ENCODE measurements around the gene BCORL1.
A peak's percentile ranks its signal among the peaks of the same experiment; 100 is the strongest.

BCORL1 gene

GRCh38 chrX:130014770-130015169 is 32.3 kb downstream of the BCORL1 start:
- no peak for DNase-seq (ENCODE audit: low read depth in 2 of 2)

DNA sequence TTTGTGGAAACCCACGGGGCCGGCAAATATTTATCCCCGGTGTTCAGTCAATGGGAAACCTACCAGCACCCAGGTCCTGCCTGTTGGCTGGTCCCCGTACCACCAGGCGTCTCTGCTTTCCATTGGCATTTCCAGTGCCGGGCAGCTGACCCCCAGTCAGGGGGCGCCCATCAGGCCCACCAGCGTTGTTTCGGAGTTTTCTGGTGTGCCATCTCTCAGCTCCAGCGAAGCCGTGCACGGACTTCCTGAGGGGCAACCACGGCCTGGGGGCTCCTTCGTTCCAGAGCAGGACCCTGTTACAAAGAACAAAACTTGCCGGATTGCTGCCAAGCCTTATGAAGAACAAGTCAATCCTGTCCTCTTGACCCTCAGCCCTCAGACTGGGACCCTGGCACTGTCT is 32.7 kb downstream of the BCORL1 start:
- DNase-seq (ENCODE audit: low read depth in 2 of 2), result no peak

DNA sequence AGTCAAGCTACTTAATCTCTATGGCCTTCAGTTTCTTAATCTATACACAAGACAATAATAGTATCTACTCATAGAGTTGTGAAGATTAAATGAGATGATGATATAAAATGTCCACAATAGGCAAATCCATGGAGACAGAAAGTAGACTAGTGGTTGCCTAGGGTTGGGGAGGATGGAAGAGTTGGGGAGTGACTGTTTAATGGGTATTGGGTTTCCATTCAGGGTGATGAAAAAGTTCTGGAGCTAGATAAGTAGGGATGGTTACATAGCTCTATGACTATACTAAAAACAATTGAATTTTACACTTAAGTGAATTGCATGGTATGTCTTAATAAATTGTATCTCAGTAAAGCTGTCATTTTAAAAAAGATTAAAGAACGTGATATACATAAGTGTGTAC is 35.7 kb downstream of the BCORL1 start:
- DNase-seq (ENCODE audit: low read depth in 2 of 2), result no peak

GRCh38 chrX:130020661-130021324 is 38.4 kb downstream of the BCORL1 start:
- DNase-seq (ENCODE audit: low read depth in 2 of 2), result no peak

DNA sequence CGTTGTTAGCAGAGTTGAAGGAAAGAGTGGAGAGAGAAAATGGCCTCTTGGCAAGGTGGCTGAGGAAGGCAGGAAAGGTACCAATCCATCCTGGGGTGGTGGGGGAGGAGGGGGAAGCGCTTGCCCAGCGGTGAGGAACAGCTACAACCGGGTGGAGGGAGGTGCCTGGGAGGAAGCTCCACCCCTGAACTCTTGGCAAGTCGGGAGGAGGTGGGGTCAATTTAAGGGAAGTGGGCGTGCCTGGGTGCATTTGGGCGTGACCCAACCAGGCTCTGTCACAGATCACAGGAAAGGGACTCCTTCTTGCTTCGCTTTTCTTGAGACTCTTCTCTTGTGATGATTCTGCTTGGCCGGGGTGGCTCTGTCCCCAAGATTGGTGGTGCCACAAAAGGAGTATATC is 41.7 kb downstream of the BCORL1 start:
- peak; percentile 42 to 57 for DNase-seq (ENCODE audit: low read depth in 2 of 2)

DNA sequence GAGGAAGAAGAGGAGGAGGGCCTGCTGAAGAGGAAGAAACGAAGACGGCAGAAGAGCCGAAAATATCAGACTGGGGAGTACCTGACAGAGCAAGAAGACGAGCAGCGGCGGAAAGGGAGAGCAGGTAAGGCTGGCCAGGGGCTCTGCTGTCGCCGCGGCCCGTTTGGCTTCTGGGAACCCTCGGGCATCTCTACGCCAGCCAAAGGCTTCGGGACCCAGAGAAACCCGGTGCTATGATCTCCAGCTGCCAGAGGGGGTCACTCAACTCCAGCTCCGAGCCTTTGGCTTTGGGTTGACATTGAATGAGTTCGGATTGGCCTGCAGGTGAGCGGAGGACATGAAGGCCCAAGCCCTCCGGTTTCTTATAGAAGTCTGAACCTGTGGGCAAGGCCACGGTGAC is 42.8 kb downstream of the BCORL1 start:
- no peak for DNase-seq (ENCODE audit: low read depth in 2 of 2)

DNA sequence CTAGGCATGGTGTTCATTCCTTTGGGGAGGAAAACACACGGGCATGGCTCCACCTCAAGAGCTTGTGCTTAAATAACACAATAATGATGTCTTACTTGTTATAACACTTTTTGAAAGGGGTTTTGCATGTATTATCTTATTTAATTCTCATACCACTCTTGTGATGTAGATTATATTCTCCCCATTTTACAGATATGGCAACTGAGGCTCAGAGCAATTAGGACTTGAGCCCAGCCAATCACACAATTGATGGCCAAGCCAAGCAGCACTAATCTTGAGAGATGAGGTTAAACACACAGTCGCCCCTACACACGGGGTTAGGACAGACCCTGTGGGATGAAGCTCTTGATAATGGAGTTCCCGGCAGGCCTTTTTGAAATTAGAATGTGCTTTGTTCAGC is 45.1 kb downstream of the BCORL1 start:
- DNase-seq (ENCODE audit: low read depth in 2 of 2), result no peak

DNA sequence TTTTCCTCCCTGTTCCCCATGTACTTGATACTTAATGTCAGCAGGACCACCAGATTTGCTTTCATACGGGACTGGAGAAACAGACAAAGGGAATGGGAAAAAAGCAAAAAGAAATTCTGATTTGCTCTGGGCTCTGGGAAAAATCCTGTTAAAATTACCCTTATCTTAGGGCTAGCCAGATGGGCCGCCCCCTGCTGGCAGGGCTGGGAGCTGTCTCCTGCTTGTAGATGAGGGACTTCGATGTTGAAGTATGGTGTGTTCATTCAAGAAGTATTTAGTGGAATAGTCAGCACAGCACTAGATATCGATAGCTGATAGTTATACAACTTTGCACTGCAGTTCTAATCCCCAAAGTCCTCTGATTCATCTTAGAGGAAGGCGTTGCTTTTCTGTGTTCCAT is 45.8 kb downstream of the BCORL1 start:
- peak; percentile 8 to 26 for DNase-seq (ENCODE audit: low read depth in 2 of 2)

GRCh38 chrX:130030826-130031225 is 48.4 kb downstream of the BCORL1 start:
- DNase-seq (ENCODE audit: low read depth in 2 of 2), result no peak

DNA sequence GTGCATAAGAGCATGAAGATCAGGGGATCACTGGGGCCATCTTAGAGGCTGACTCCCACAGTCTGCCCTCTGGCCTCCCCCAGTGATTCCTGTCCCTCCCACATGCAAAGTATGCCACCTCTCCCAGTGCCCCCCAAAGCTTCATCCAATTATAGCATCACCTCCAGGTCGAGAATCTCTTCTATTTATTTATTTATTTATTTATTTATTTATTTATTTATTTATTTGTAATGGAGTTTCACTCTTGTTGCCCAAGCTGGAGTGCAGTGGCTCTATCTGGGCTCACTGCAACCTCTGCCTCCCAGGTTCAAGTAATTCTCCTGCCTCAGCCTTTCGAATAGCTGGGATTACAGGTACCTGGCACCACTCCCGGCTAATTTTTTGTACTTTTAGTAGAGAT is 50.1 kb downstream of the BCORL1 start:
- DNase-seq (ENCODE audit: low read depth in 2 of 2), result no peak

DNA sequence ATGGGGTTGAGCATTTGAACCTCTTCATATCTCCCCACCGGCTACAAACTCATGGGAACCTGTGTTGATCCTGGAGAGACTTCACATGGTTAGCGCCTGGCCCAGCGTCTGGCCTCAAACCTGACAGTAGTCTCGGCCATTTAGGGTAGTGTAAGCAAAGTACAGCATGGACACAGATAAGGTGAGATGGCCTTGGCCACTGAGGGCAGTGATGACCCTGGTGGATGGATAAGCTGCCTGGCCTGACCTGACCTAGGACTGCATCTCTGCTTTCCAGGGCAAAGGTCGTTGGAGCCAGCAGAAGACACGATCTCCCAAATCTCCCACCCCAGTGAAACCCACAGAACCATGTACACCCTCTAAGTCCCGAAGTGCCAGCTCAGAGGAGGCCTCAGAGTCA is 51.7 kb downstream of the BCORL1 start:
- DNase-seq (ENCODE audit: low read depth in 2 of 2), result no peak

DNA sequence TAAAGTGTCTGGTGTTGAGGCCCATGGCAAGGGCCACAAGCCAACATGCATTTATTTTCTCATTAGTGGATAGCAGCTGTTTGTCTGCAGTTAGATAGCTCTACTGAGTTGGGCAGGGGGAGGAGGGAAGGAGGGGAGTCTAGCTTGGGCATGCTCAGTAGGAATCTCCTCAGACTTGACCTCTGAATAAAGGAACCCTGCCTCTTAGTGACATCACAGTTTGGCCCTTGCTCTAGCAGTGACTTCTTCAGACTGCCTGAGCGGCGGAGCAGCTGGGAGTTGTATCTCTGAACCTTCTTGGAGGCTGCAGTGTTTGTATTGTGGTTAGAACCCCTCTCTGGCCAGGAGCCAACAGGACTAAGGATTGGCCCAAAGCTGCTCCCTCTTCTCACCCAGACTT is 57.4 kb downstream of the BCORL1 start:
- DNase-seq (ENCODE audit: low read depth in 2 of 2), result no peak

- no peak for DNase-seq (ENCODE audit: low read depth in 2 of 2)
Observed at GRCh38 chrX:130047416-130047815, 65.0 kb downstream of the BCORL1 start.

GRCh38 chrX:130048686-130049222 is 66.3 kb downstream of the BCORL1 start:
- no peak for DNase-seq (ENCODE audit: low read depth in 2 of 2)

GRCh38 chrX:130049821-130050220 is 67.4 kb downstream of the BCORL1 start:
- DNase-seq (ENCODE audit: low read depth in 2 of 2), result no peak

DNA sequence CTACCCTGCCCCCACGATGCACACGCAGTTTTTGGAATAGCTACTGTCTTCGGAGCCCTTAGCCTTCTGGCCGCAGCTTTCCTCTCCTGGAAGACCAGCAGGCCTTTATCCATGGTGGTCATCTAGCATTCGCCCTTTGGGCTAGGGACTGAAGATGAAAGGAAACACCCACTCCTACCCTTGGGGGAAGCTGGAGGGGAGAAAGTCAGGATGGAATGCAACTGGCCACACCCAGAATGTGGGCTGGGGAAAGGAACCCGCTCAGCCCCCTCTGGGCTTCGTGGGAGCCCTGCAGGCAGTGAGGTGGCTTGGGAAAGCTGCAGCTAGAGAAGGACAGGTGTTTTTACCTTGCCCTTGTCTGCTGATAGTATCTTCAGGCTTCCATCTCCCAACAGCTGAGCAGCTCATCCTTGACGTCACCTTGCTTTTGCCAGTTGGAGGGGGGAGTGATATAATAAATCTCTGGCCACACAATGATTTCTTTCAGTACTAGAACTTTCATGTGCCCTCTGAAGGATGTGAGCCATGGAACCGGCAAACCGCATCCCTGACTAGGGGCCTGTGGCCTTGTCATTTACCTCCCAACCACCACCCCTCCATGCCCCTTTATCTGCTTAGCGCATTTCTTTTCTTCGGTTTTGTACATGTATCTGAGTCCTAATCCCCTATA is 68.9 kb downstream of the BCORL1 start:
- no peak for DNase-seq (ENCODE audit: low read depth in 2 of 2)

- DNase-seq (ENCODE audit: low read depth in 2 of 2), result no peak
Observed at GRCh38 chrX:130053236-130053635, 70.8 kb downstream of the BCORL1 start.

DNA sequence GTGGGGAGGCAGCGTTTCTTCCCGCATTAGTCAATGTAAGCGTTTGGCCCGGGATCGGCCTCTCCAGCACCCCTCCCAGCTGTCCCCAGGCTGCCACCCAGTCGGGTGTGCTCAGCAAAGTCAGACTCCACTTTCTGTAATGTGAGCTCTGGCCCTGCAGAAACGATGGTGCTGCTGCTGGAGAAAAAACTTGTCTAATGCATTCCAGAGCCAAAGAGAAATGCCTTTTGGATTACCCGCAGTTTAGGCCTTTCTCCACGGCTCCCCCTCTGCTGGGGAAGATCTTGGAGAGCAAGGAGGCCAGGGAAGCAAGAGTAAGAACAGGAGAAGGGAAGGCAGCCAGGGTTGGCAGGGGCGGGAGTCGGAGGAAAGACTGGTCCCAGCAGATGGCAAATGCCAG is 72.7 kb downstream of the BCORL1 start:
- DNase-seq (ENCODE audit: low read depth in 2 of 2), result no peak

- DNase-seq (ENCODE audit: low read depth in 2 of 2), result no peak
Observed at GRCh38 chrX:130055899-130056298, 73.5 kb downstream of the BCORL1 start.

DNA sequence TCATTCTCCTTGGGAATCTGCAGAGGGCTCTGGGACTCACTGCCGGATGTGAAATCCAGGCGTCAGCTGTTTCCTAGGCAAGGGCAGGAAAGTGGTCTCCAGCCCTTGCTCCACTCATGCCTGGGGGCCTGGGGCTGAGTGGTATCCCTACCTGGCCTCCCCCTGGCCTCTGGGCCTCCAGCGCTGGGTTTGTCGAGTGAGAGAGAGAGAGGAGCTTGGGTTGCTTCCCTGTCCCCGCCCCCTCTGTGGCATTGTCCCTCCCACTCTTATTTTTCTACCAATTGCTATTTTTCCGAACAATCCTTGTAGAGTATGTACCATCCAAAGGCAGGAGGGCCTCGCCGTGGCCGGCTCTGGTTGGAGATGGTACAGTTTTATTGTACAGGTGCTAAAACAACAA is 74.8 kb downstream of the BCORL1 start:
- no peak for DNase-seq (ENCODE audit: low read depth in 2 of 2)

GRCh38 chrX:130058652-130059051 is 76.2 kb downstream of the BCORL1 start:
- DNase-seq (ENCODE audit: low read depth in 2 of 2), result no peak

DNA sequence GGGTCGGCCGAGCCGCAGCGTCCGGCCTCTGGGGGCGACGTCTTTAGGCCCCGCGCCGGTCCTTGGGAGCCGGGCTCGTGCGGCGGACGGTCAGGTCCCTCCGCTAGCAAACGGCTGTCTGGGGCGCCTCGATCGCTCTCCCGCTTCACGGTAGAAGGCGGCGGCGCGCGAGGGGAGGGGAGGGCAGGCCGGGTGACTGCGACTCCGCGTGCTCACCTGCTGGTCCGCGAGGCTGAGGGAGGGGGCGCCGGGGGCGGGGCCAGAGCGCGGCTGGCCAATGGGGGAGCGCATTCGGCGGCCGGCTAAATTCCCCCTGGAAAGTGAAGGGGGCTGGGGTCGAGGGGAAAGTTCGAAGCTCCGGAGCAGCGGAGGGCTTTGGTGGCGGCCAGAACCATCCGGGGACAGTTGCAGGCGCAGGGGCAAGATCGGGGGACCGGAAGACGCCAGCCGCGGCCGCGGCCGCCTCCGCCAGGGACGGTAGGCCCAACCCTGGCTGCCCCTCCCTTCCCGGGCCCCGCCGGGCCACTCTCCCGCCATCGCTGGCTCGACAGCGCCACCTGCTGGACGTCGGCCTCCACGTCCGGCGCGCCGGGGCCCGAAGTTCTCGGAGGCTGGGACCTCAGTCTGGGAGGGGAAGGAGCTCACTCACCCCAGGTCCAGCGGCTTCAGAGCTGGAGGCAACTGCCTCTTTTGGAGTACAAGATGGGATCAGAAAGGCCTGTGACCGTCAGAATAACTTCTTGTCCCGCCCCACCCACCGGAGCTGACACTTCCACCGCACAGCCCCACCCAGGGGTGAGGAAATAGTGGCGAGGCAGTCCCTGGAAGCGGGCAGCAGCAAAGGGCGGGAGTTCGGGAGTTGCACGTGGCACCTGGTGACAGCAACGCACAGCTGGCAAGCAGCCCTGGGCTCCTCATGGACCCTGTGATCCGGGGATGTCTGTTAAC is 78.0 kb downstream of the BCORL1 start:
- DNase-seq (ENCODE audit: low read depth in 2 of 2), result peak; percentile 63 to 69
